OCI-M1 (cell line): ENCODE data around the gene RNF220.

Experiments used
- DNase-seq: peaks from one replicate; lab custom pipeline; 2025; lab: John Stamatoyannopoulos, UW

Gene RNF220

DNA sequence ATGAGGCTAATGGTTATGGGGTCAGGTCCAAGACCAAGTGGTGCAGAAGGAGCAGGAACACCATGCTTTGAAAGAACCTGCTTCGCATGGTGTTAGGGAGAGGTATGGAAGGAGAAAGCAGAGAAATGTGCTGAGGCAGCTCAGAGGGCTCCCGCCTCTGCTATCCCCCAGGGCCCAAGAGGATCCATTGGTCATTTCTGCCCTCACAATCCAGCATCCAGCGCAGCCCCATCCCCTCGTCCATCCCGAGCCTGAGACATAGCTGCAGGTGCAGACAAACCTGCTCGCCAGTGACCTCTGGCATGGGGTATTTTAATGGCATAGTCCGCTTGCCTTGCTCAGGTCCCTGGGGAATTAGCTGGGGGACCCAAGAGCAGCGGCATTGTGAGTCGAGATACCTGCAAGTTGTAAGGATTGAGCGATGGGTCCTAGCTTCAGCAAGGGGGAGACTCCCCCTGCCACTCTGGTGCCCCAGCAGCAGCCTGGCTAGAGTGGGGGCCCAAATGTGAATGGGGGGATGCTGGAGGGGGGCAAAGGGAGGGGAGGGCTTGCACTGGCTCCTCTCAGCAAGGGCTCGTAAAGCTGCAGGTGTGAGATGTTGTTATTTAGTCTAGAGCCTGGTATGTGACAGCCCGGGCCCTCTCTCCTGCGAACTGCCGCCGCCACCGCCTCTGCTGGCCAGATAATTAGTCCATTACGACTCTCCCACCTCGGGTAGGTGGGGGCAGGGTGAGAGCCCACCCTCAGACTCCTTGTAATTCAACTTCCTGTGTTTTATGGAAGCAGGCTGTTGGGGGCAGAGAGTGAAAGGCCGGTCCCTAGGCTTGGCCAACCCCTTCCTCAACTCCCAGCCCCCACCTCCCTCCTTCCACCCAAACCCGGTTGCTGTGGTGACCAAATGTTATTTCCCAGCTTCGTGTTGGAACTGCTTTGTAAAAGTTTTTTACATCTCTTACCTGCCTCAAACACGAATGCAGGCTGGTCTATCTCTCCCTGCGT, 118.8 kb downstream of the RNF220 start:
- DNase-seq = no peak

DNA sequence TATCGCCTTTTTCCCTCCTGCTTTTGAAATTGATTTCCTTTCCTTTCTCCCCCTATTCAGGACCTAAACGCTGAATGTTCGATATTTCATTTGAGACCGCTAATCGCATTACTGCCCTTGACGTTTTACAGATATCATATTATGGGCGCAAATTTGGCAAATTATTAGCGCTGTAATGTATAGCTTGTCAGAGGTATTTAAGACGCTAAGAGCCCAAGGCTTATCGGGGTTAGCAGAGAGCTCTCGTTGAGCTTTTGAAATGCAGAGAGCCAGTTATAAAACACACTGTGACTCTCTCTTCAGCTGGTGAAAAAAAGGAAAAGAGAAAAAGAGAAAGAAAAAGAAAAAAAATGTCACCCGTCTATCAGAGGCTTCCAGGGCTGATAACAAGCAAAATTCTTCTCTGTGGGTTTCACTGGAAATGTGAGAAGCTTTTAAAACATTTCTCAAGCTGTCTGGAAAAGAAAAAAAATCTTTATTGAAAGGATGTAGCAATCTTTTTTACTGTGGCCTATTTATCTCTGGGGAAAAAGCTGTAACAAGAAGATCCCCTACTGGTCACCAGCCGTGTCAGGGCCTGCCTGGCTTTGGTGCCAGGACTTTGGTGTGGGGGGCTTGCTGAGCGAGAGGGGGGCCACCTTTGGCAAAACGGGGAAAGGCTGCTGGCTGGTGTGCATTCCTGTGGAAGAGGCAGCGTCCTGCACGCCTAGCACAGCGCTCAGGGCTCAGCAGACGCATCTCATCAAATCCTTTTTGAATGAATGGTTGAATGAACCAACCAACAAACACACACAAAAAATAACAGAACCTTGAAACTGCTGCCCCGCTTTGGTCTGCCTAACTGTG, 119.8 kb downstream of the RNF220 start:
- DNase-seq = peak; percentile 80

- DNase-seq = peak; percentile 16
Measured at GRCh38 chr1:44526295-44527073, 121.4 kb downstream of the RNF220 start.

DNA sequence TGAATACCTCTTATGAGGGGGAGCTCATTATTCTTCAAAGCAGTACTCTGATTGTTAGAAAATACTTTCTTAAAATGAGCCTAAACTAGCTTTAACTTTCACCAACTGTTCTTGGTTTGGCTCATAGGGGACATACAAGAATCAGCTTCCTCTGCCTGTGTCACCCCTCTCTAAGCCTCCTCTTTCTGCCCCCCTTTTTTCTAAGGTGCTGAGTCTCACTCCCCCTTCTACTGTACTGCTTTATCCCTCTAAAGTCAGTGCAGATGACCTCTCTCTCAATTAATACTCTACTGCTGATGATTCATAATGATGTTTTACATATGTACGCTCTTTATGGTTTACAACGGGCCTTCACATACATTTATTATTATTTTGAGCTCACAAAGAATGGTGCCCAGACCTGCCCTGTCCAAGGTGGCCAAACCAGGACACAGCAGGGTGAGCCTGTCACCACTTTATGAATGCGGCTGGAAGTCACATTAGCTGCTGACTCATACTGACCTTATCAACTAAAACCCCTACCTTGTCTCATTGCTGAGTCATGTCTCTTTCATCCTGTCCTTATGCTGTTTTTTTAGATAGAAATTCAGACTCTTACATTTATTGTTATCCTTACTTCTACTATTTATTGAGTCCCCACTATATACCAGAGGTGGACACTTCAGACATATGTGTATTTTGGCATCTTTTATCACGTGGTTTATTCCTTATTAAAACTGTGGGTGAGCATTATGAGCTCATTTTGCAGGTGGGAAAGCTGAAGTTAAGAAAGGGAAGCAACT, 126.9 kb downstream of the RNF220 start:
- peak; percentile 78 for DNase-seq

DNA sequence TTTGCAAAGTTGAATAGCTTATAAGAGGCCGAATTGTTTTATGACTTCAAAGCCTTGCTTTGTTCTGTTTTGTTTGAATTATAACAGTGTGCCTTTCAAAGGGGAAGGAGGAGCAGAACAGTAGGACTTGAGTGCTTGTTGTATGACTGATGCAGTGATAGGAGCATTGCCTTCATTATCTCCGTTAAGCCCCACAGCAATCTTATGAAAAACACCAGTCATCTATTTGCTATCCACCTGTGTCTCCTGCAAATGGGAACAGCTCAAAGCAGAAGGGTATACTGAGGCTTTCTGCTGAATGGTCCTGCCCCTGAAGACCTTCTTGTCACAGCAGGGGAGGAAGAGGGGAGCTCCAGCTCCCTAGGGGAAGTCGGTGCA, 127.5 kb downstream of the RNF220 start:
- no peak for DNase-seq

- DNase-seq = no peak
Measured at GRCh38 chr1:44534771-44535170, 129.7 kb downstream of the RNF220 start.

DNA sequence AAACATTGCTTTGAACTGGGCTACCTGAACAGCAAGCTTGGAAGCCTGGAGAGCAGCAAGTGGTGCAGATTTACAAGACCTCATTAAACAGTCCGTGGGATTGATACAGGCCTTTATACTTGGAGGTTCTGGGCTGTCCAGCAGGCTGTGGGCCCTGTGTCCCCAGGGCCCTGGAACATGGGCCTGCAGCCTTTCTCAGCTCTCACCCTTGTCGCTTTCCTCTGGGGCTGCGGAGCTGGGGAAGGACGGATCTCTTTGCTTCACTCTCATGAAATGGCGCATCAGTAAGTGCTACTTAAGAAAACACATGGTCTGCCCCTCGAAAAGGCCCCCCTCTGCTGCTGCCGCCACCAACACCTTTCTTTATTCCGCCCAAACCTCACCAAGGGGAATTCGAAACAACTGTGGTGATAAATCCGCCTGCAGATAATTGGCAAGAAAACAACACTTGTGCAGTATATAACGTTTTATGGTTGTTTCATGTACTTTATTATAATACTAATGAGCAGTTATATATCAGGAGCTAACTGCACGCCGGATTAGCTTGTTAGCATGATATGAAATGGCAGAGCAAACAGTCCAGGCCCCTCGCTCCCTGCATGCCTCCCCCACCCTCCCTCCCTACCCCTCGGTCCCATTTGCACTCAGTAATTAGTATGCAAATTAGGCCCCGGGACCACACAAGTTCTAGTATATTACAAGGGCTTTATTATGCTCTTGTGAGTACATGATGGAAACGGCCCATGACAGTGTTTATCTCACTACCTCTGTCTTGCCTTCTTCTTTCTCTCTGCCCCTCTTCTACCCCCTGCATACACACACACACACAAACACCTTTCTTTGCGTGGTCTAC, 131.5 kb downstream of the RNF220 start:
- DNase-seq = no peak

- DNase-seq = no peak
Measured at GRCh38 chr1:44537538-44537937, 132.5 kb downstream of the RNF220 start.

GRCh38 chr1:44537956-44538355, 132.9 kb downstream of the RNF220 start:
- no peak for DNase-seq

DNA sequence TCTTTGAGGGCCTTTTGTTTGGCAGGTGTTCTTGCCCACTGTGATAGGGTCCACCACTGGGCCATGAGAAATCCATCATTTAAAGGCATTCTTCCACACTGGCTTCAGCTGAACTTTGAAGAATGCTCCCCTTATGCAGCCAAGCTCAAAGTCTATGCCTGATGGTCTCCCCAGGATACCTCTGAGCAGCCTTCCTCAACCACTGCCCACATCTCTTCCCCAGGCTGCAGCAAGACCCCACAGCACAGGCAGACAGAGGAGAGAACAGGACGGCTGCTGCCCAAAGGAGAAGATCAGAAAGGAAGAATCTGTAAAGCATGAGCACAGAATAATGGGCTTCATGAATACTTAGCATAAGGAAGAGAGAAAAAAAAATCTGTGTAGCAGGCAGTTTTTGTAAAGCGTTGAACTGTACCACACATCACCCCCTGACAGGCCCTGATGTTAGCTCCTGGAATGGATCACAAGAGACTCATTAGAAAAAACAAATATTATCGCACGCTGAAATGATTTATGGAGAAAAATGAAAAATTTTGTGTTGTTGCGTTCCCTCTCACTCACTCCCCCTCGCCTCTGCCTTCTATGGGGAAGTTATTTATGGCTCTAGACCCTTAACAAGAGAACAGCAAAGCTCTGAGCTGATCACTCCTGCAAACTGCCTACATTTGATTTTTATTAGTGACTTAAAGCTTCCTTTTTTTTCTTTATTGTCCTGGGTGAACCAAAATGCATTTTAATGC, 135.1 kb downstream of the RNF220 start:
- DNase-seq = no peak

GRCh38 chr1:44542420-44543063, 137.5 kb downstream of the RNF220 start:
- DNase-seq = no peak

DNA sequence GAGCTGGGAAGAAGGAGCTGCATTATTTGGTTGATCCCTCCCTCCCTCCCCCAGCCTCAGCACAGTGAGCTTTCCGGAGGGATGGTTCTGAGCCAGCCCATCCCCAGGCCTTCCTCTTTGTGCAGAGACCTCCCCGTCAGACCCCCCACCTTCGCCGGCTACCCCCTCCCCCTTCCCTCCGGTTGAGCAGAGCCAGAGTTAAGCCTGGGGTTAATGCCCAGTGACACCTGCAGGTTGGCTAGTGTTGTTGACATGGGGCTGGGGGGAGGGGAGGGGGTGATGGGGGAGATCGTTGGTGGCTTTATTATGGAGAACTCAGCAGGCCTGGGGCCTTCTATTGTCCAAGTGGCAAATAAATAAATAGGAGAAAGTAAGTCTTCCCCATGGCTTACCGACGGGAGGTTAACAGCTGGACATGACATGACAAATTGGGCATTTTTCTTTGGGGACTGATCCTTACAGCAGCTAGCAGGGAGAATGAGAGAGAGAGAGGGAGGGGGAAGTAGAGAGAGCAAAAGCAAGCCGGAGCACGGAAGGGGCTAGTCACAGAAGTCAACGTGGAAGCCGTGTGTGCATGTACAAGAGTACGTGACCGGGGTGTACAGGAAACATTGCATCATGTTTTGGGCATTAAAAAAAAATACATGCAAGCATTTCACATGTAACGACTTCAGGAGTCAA, 138.1 kb downstream of the RNF220 start:
- DNase-seq = no peak

- DNase-seq = no peak
Measured at GRCh38 chr1:44543786-44544185, 138.7 kb downstream of the RNF220 start.

GRCh38 chr1:44544960-44545359, 139.9 kb downstream of the RNF220 start:
- no peak for DNase-seq

- no peak for DNase-seq
Measured at GRCh38 chr1:44545961-44546360, 140.9 kb downstream of the RNF220 start.

DNA sequence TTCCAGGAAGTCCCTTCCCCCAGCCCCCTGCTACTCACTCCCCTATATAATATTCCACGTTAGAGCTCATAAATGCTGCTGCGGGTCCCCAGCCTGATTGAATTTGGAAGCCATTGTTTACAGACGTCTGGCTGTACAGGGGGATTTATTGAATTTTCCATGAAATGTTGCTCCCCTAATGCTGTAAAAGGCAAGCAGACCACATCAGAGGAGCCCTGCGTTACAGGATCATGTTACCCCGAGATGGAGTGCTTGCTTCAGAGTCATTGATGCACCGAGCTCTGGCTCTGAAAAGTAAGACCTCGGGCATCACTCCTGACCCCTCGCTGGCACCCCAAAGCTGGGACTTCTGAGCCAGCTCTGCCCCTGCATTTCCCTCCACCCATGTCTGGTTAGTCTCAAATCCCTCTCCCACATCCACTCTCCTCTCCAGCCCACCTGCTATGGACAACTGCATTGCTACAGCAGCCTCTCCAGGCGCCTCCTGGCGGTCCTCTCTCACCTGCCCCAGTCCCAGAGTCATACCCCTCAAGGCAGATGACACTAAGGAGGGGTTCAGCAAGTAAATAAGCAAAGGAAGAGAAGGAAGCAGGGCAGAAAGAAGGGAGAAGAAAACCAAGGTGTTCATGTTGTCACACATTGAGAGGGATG, 141.5 kb downstream of the RNF220 start:
- no peak for DNase-seq

GRCh38 chr1:44547361-44547760, 142.3 kb downstream of the RNF220 start:
- no peak for DNase-seq

GRCh38 chr1:44547837-44548236, 142.8 kb downstream of the RNF220 start:
- no peak for DNase-seq
